Fibroblast of lung (primary cell): ENCODE results near the gene TMC1.

ENCODE experiments used
- CTCF ChIP-seq, 2 donors: IDR thresholded peaks in 1 of 2; conservative IDR thresholded peaks in 1 of 2; 1 replicate in 1 of 2; 2 replicates in 1 of 2; pipeline ENCODE4 v1.5.1; 2011 to 2012; ENCODE audit warnings: low read length in 2 of 2, control low read depth in 1 of 2, inconsistent platforms in 1 of 2, low read depth in 1 of 2, mild to moderate bottlenecking in 1 of 2
- EZH2 ChIP-seq: IDR thresholded peaks from 2 replicates; pipeline ENCODE4 v1.5.1; 2012; ENCODE audit warnings: low read length, control low read depth, mild to moderate bottlenecking; ENCODE audit errors: missing control alignments

GRCh38 chr9:72882117-72882775 is 360.8 kb downstream of the TMC1 start:
- TF ChIP-seq CTCF (conservative IDR thresholded peaks at IDR 0.05 in 1 of 2, IDR thresholded peaks at IDR 0.05 in 1 of 2; ENCODE audit: low read depth in 1 of 2, low read length in 2 of 2) (no peak), EZH2 (no peak)
